CD14-positive monocyte (primary cell): Measurements from ENCODE around the gene MOB1A. TPM values are rescaled to one million over a fixed set of nuclear protein-coding genes. Genes with fewer than 3 reads are reported as not detected.

Experiments used
- DNase-seq, 3 donors: peaks; one replicate each; pipeline ENCODE4 v3.0.0-alpha.2; 2011 to 2022
- H2AFZ ChIP-seq: 2 replicates; pipeline ENCODE4 v1.6.0; 2012; ENCODE audit warnings: mild to moderate bottlenecking, low read depth, low read length, inconsistent platforms; ENCODE audit not compliant: insufficient read depth, poor library complexity, severe bottlenecking
- H3K27ac ChIP-seq, 2 donors: 1 replicate in 1 of 2; 2 replicates in 1 of 2; pipeline ENCODE4 v1.5.1; 2012 to 2013; ENCODE audit warnings: low read length in 2 of 2, control low read depth in 1 of 2, inconsistent platforms in 1 of 2, low read depth in 1 of 2, mild to moderate bottlenecking in 1 of 2
- H3K27me3 ChIP-seq, 2 donors: one replicate each; pipeline versions ENCODE4 v1.6.0 to v1.6.1; 2011 to 2013; ENCODE audit warnings: low read length in 2 of 2; ENCODE audit not compliant: control insufficient read depth in 2 of 2, insufficient read depth in 2 of 2
- H3K36me3 ChIP-seq, 2 donors: replicated peaks in 1 of 2; 1 replicate in 1 of 2; 2 replicates in 1 of 2; pipeline versions ENCODE4 v1.5.1 to v1.6.1; 2012 to 2013; ENCODE audit warnings: low read length in 2 of 2, control low read depth in 1 of 2, inconsistent platforms in 1 of 2, mild to moderate bottlenecking in 1 of 2; ENCODE audit not compliant: insufficient read depth in 2 of 2, control insufficient read depth in 1 of 2
- H3K4me1 ChIP-seq, 2 donors: 1 replicate in 1 of 2; 2 replicates in 1 of 2; pipeline versions ENCODE4 v1.5.1 to v1.6.1; 2012 to 2013; ENCODE audit warnings: low read length in 2 of 2, control low read depth in 1 of 2, inconsistent platforms in 1 of 2, mild to moderate bottlenecking in 1 of 2, moderate library complexity in 1 of 2; ENCODE audit not compliant: insufficient read depth in 2 of 2, control insufficient read depth in 1 of 2
- H3K4me2 ChIP-seq: replicated peaks from 2 replicates; pipeline ENCODE3; 2012; ENCODE audit warnings: low read length, moderate library complexity, mild to moderate bottlenecking; ENCODE audit not compliant: poor library complexity, severe bottlenecking; ENCODE audit errors: extremely low read depth
- H3K4me3 ChIP-seq, 3 experiments: fragments of 200-600 bp in 1 of 3; sonication (generic) in 1 of 3; replicated peaks in 1 of 3; 1 replicate in 2 of 3; 2 replicates in 1 of 3; pipeline ENCODE4 v1.5.1; 2011 to 2013; ENCODE audit warnings: low read length in 3 of 3, mild to moderate bottlenecking in 3 of 3, control low read depth in 2 of 3, low read depth in 2 of 3, inconsistent platforms in 1 of 3, moderate library complexity in 1 of 3
- H3K79me2 ChIP-seq: 2 replicates; pipeline ENCODE4 v1.6.0; 2012; ENCODE audit warnings: mild to moderate bottlenecking, control low read depth, inconsistent platforms, low read length, moderate library complexity; ENCODE audit not compliant: insufficient read depth
- H3K9ac ChIP-seq: 2 replicates; pipeline ENCODE4 v1.6.0; 2017; ENCODE audit warnings: low read length, mild to moderate bottlenecking; ENCODE audit not compliant: insufficient read depth, poor library complexity, severe bottlenecking
- H3K9me3 ChIP-seq, 2 donors: replicated peaks in 1 of 2; 1 replicate in 1 of 2; 2 replicates in 1 of 2; pipeline versions ENCODE4 v1.5.1 to v1.6.1; 2012 to 2013; ENCODE audit warnings: low read length in 2 of 2, control low read depth in 1 of 2; ENCODE audit not compliant: control insufficient read depth in 1 of 2, insufficient read depth in 1 of 2
- H4K20me1 ChIP-seq: 2 replicates; pipeline ENCODE4 v1.6.0; 2012; ENCODE audit warnings: mild to moderate bottlenecking, low read length, control low read depth, moderate library complexity; ENCODE audit not compliant: insufficient read depth
- H3K27ac Mint-ChIP-seq, 7 donors: one replicate each; pipeline ENCODE4 v1.8.0; 2020; ENCODE audit warnings: mild to moderate bottlenecking in 7 of 7, mixed read lengths in 7 of 7, moderate library complexity in 6 of 7, inconsistent platforms in 2 of 7
- H3K27me3 Mint-ChIP-seq, 3 donors: one replicate each; pipeline ENCODE4 v1.8.0; 2021 to 2022; ENCODE audit warnings: low read depth in 3 of 3, mild to moderate bottlenecking in 3 of 3, mixed read lengths in 3 of 3, moderate library complexity in 3 of 3, inconsistent platforms in 1 of 3
- H3K36me3 Mint-ChIP-seq, 2 donors: one replicate each; pipeline ENCODE4 v1.8.0; 2020; ENCODE audit warnings: mixed read lengths in 2 of 2, inconsistent platforms in 1 of 2, mild to moderate bottlenecking in 1 of 2
- H3K4me1 Mint-ChIP-seq: one replicate; pipeline ENCODE4 v1.8.0; 2020; ENCODE audit warnings: mild to moderate bottlenecking, mixed read lengths
- H3K4me3 Mint-ChIP-seq, 2 donors: one replicate each; pipeline ENCODE4 v1.8.0; 2020; ENCODE audit warnings: mild to moderate bottlenecking in 2 of 2, mixed read lengths in 2 of 2, moderate library complexity in 1 of 2
- H3K9me3 Mint-ChIP-seq, 7 donors: one replicate each; pipeline ENCODE4 v1.8.0; 2020 to 2022; ENCODE audit warnings: mixed read lengths in 7 of 7, mild to moderate bottlenecking in 6 of 7, moderate library complexity in 6 of 7, inconsistent platforms in 2 of 7
- CTCF ChIP-seq: fragments of 200-600 bp; IDR thresholded peaks from one replicate; pipeline ENCODE4 v1.8.0; 2022; ENCODE audit warnings: antibody characterized with exemption, mild to moderate bottlenecking
- WGBS: methylation state at CpG from one replicate; pipeline ENCODE4 v1.1.5; 2013; ENCODE audit warnings: missing lambda C conversion rate; ENCODE audit not compliant: insufficient coverage; 5-methylcytosine and 5-hydroxymethylcytosine counted together
- intact Hi-C, 2 donors: fragments of 100-400 bp; cut with micrococcal nuclease; formaldehyde crosslinking; loops; one replicate each; pipeline versions ENCODE4 v1.15.0 to v1.15.1; 2023
- polyA plus RNA-seq, 3 donors: library from polyadenylated mRNA; depleted of rRNA in 1 of 3; unstranded in 2 of 3; stranded (reverse) in 1 of 3; fragments of 300-500 nt in 2 of 3; fragments of >200 nt in 1 of 3; fragmentation: Illumina TruSeq in 2 of 3; gene quantifications; 1 replicate in 2 of 3; 2 replicates in 1 of 3; pipeline ENCODE4 v1.2.3, GENCODE V29; 2012 to 2021

The MOB1A gene
- polyA plus RNA-seq, 3 donors = 55.0 to 367 (median 285) TPM

- no peaks in the 10 kb centered on the region for H3K9me3 Mint-ChIP-seq
- Histone ChIP-seq H3K4me2 (no peak overlapping the region), H3K9ac (no peak overlapping the region), H3K36me3 (peaks cover 7 to 21% of the 10 kb centered on the region in 2 donors), H4K20me1 (no peaks in the 10 kb centered on the region), H3K9me3 (no peaks in the 10 kb centered on the region), H3K4me3 (no peak overlapping the region), H2AFZ (no peak overlapping the region), H3K27ac (peak overlapping the region in 1 of 2 donors; percentile 53), H3K4me1 (peaks cover 9 to 10% of the 10 kb centered on the region in 2 donors), H3K79me2 (no peaks in the 10 kb centered on the region), H3K27me3 (no peaks in the 10 kb centered on the region)
- H3K36me3 Mint-ChIP-seq = peaks cover 17 to 21% of the 10 kb centered on the region in 2 donors
- 86% methylated on average over 6 of the region's 8 CpGs for WGBS
- peaks cover 25% of the 10 kb centered on the region for H3K4me1 Mint-ChIP-seq
- H3K27ac Mint-ChIP-seq = peak overlapping the region; percentile 10 to 85 (median 78)
- intact Hi-C loops = no loop called here
- TF ChIP-seq CTCF = no peak
- DNase-seq = no peak
- H3K27me3 Mint-ChIP-seq = peaks cover 0 to 1% (median 0%) of the 10 kb centered on the region in 3 donors
- peak overlapping the region in 1 of 2 donors; percentile 54 for H3K4me3 Mint-ChIP-seq
Measured at GRCh38 chr2:74223941-74224770, 45.5 kb upstream of the MOB1A start.

GRCh38 chr2:74222300-74222650, 43.6 kb upstream of the MOB1A start:
- Histone ChIP-seq H3K9me3 (no peaks in the 10 kb centered on the region), H3K4me3 (no peak overlapping the region), H3K27ac (peak overlapping the region in 1 of 2 donors; percentile 26), H2AFZ (no peak overlapping the region), H3K27me3 (no peaks in the 10 kb centered on the region), H4K20me1 (no peaks in the 10 kb centered on the region), H3K36me3 (peaks cover 11 to 38% of the 10 kb centered on the region in 2 donors), H3K4me1 (peaks cover 9 to 10% of the 10 kb centered on the region in 2 donors), H3K4me2 (no peak overlapping the region), H3K79me2 (no peaks in the 10 kb centered on the region), H3K9ac (no peak overlapping the region)
- no peaks in the 10 kb centered on the region for H3K9me3 Mint-ChIP-seq
- H3K27me3 Mint-ChIP-seq = no peaks in the 10 kb centered on the region
- peaks cover 25% of the 10 kb centered on the region for H3K4me1 Mint-ChIP-seq
- no peak for DNase-seq
- no peak for TF ChIP-seq CTCF
- H3K36me3 Mint-ChIP-seq = peaks cover 27 to 38% of the 10 kb centered on the region in 2 donors
- intact Hi-C loops = no loop called here
- H3K4me3 Mint-ChIP-seq = no peak overlapping the region
- 100% methylated on average over 3 of the region's 6 CpGs for WGBS
- H3K27ac Mint-ChIP-seq = peak overlapping the region in 1 of 7 donors; percentile 76
